ENCODE data around the gene EDC4. TPM values are rescaled to one million over a fixed set of nuclear protein-coding genes. Genes with fewer than 3 reads are reported as not detected.

EDC4 gene
- total RNA-seq, 1 experiment from 2014 or later, result 106 TPM

DNA sequence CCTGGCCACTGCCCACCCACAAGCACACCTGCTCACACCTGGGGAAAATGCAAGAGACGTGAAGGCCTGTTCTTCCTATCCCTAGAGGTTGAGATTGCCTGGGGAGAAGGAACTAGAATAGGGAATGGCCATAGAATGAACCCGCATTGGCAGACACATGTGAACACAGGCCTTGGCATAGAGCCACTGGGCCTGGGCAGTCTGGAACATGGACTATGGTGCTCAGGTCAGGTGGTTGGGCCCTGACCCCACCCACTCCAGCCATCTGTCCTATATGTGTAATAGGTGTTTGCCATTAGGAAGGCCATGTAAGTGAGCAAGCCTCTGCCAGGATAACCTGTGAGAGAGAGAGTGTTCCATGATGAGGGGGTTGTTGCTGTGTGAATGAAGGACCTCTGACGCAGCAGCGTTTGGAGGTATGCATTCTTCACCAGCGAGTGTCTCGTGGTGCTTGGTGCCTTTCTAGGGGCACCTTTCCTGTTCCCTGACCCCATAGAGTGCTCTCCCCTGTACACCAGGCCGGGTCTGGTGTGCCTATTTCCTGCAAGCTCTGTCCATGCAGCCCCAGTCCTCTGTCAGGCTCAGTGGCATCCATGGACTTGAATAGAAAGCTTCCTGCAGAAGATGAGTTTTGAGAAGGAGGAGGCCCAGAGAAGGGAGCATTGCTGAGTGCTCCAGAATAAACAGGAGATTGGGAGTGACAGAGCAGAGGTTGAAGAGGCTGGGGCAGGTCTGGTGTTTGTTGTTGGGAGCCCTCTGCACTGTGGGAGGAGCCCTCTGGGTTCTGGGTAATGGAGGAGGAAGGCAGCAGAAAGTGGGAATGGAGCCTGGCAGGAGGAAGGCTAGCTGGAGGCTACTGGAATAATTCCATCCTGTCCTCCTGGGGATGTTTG is 43.2 kb downstream of the EDC4 start:
- Histone ChIP-seq H2BK5ac (ENCODE audit: insufficient read length, low read length) (no peak overlapping the region), H3K14ac (ENCODE audit: insufficient read depth, low read length) (no peak overlapping the region), H3K4ac (ENCODE audit: low read depth, low read length) (no peak overlapping the region), H2BK120ac (ENCODE audit: low read depth, low read length, poor library complexity, severe bottlenecking) (no peak overlapping the region), H3K4me2 (ENCODE audit: insufficient read depth, insufficient read length, low read length) (no peak overlapping the region), H3K9ac (ENCODE audit: extremely low read depth, insufficient read length, low read length) (no peak overlapping the region), H3K18ac (ENCODE audit: insufficient read length, low read depth, low read length) (no peak overlapping the region), H3K23me2 (ENCODE audit: insufficient read length, low read depth, low read length, poor library complexity, severe bottlenecking) (no peaks in the 10 kb centered on the region), H3T11ph (ENCODE audit: low read length) (no peak overlapping the region), H4K8ac (replicated peaks; ENCODE audit: insufficient read length, low read depth, low read length) (no peak overlapping the region), H3K27me3 (ENCODE audit: insufficient read depth, low read length) (no peaks in the 10 kb centered on the region), H2BK12ac (ENCODE audit: insufficient read length, low read depth, low read length) (no peak overlapping the region), H4K91ac (ENCODE audit: insufficient read length, low read depth, low read length) (no peak overlapping the region), H3K79me2 (ENCODE audit: insufficient read depth, low read length) (no peaks in the 10 kb centered on the region), H3K9me3 (ENCODE audit: control insufficient read depth, low read depth, low read length) (no peaks in the 10 kb centered on the region), H3K79me1 (ENCODE audit: insufficient read depth, low read depth, low read length, poor library complexity, severe bottlenecking) (no peaks in the 10 kb centered on the region), H4K5ac (ENCODE audit: insufficient read length, low read depth, low read length) (no peak overlapping the region), H2BK15ac (ENCODE audit: low read depth, low read length) (no peak overlapping the region), H2AK5ac (ENCODE audit: insufficient read length, low read length) (no peak overlapping the region), H3K56ac (ENCODE audit: insufficient read length, low read depth, low read length) (no peak overlapping the region), H2AFZ (ENCODE audit: low read length) (no peak overlapping the region), H2BK20ac (ENCODE audit: low read depth, low read length, poor library complexity, severe bottlenecking) (no peak overlapping the region), H3K4me1 (ENCODE audit: insufficient read depth, low read length) (peaks cover 7% of the 10 kb centered on the region; the same call in 1 of the 2 replicates), H4K20me1 (ENCODE audit: control insufficient read depth, insufficient read depth, insufficient read length) (no peaks in the 10 kb centered on the region), H3K27ac (ENCODE audit: insufficient read length, low read depth, low read length) (no peak overlapping the region), H3K23ac (ENCODE audit: insufficient read length, low read depth, low read length) (no peak overlapping the region)
- no CpG with 5 or more reads among the region's 7 CpGs for WGBS (ENCODE audit: extremely low coverage, insufficient read length, low lambda C conversion rate)
- H3K4me1 Mint-ChIP-seq, result peaks cover 12 to 23% of the 10 kb centered on the region in 2 experiments
- H3K27me3 Mint-ChIP-seq (ENCODE audit: low read depth), result no peaks in the 10 kb centered on the region; the same call in 1 of the 2 replicates
- H3K36me3 Mint-ChIP-seq (ENCODE audit: insufficient read depth in 1 of 3, low read depth in 3 of 3), result peaks cover 5 to 29% (median 8%) of the 10 kb centered on the region in 3 experiments; a peak in 6 of 7 replicates
- H3K9me3 Mint-ChIP-seq, result no peaks in the 10 kb centered on the region
- H3K4me3 Mint-ChIP-seq, result no peak overlapping the region
- H3K27ac Mint-ChIP-seq, result peak overlapping the region in 2 of 3 experiments; percentile 45 to 88; a peak in 4 of 7 replicates
- TF ChIP-seq, protein P1, sequence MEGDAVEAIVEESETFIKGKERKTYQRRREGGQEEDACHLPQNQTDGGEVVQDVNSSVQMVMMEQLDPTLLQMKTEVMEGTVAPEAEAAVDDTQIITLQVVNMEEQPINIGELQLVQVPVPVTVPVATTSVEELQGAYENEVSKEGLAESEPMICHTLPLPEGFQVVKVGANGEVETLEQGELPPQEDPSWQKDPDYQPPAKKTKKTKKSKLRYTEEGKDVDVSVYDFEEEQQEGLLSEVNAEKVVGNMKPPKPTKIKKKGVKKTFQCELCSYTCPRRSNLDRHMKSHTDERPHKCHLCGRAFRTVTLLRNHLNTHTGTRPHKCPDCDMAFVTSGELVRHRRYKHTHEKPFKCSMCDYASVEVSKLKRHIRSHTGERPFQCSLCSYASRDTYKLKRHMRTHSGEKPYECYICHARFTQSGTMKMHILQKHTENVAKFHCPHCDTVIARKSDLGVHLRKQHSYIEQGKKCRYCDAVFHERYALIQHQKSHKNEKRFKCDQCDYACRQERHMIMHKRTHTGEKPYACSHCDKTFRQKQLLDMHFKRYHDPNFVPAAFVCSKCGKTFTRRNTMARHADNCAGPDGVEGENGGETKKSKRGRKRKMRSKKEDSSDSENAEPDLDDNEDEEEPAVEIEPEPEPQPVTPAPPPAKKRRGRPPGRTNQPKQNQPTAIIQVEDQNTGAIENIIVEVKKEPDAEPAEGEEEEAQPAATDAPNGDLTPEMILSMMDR (conservative IDR thresholded peaks at IDR 0.05), result no peak
- no peak for DNase-seq

Measured in H9 (cell line).